Metanephros (tissue), 1 donor: ENCODE measurements around the gene UPB1. TPM values are rescaled to one million over a fixed set of nuclear protein-coding genes. Genes with fewer than 3 reads are reported as not detected.

Experiments used
- total RNA-seq: library from RNA; depleted of rRNA; stranded (reverse); fragments of >200 nt; gene quantifications from one replicate; pipeline ENCODE4 v1.2.3, GENCODE V29; 2014

The UPB1 gene
- total RNA-seq = 2.3 TPM

DNA sequence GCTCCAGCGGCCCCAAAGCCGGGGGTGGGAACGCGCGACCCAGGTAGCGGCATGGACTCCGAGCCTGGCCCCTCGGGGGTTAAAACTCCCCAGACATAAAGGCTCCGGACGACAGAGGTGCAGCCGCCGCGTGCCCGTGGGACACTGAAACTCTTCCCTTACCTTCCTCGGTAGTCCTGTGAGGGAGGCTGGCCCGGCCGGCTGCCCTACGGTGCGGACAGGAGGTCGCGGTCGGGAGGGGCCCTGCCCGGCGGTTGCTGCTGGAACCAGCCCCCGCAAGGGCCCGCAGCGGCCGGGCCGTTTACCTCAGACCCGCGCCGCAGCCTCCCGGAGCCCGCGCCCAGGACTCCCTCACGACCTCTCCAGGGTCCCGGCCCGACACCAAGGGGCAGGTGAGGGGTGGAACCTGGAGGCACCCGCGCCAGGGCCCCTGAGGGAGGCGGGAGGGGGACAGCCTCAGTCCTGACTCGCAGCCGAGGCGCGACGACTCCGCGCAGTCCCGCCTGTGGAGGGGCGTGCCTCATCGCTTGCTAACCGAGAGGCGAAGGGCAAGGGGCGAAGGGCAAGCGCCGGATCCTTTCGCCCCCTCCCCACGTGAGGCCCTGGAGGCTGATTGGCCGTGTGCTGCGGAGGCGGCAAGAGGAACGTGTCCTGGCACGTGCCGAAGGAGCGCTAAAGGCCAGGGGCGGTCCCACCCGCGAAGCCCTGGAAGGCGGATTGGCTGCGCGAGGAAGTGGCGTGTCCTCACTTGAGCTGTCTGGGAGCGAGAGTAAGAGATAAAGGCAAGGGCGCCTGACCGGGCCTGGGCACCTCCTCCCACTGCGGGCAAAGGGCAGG lies at the start of gene UPB1:
Gene UPB1 (plus strand): TSS at position 805 of the 837 bp plus-strand sequence. CDS start 72 bp downstream, outside the sequence.

GRCh38 chr22:24554313-24555164 lies 59.4 kb downstream of the UPB1 start, which contains the start of gene GUCD1:
Gene GUCD1, minus strand, starts transcription at chr22:24555138. Its CDS starts 147 bp downstream, at chr22:24554991.

GRCh38 chr22:24555165-24556039 lies 60.3 kb downstream of the UPB1 start, which contains the start of gene SNRPD3:
Gene SNRPD3, plus strand, starts transcription at chr22:24555999. Its CDS starts 1,676 bp downstream, at chr22:24557675.

Other genes with a start within 250 kb of the UPB1 start
- 34.8 TPM for gene SPECC1L, start 224.5 kb upstream of the UPB1 start, total RNA-seq
- 13.5 TPM for gene ADORA2A, start 67.7 kb upstream of the UPB1 start, total RNA-seq
- gene GUCD1, start 59.8 kb downstream of the UPB1 start, total RNA-seq = 119 TPM
- 176 TPM for gene SNRPD3, start 60.7 kb downstream of the UPB1 start, total RNA-seq
- gene LRRC75B, start 97.7 kb downstream of the UPB1 start, total RNA-seq = 25.6 TPM
- gene GGT1, start 107.9 kb downstream of the UPB1 start, total RNA-seq = 44.6 TPM